GM12801 (cell line): ENCODE results near the gene KCNH1.

Experiments
- CTCF ChIP-seq: IDR thresholded peaks from one replicate; pipeline ENCODE4 v1.5.1; 2011; ENCODE audit warnings: control low read depth; ENCODE audit not compliant: insufficient read length; ENCODE audit errors: extremely low read depth

Gene KCNH1

GRCh38 chr1:210676539-210676938 is 457.4 kb downstream of the KCNH1 start:
- no peak for TF ChIP-seq CTCF

GRCh38 chr1:210674151-210674550 is 459.8 kb downstream of the KCNH1 start:
- TF ChIP-seq CTCF: no peak

- TF ChIP-seq CTCF: no peak
These were observed 464.0 kb downstream of the KCNH1 start for GRCh38 chr1:210669951-210670350.

GRCh38 chr1:210663730-210664573 is 470.0 kb downstream of the KCNH1 start:
- no peak for TF ChIP-seq CTCF

GRCh38 chr1:210662291-210663050 is 471.5 kb downstream of the KCNH1 start:
- TF ChIP-seq CTCF: no peak

GRCh38 chr1:210657806-210658205 is 476.1 kb downstream of the KCNH1 start:
- TF ChIP-seq CTCF: no peak

- no peak for TF ChIP-seq CTCF
These were observed 478.4 kb downstream of the KCNH1 start for GRCh38 chr1:210655511-210655910.
